Calu3 (cell line): Measurements from ENCODE around the gene FSIP1. TPM values are rescaled to one million over a fixed set of nuclear protein-coding genes. Genes with fewer than 3 reads are reported as not detected.

ENCODE experiments used
- BruUV-seq: library from RNA; stranded (reverse); fragments of 400-500 nt; replicated peaks from 2 replicates; lab custom pipeline; 2021; lab: Mats Ljungman, UMichigan
- CTCF ChIA-PET: fragments of 300-600 bp; sonication (Branson Sonifier 250); formaldehyde crosslinking; loops from one replicate; lab custom pipeline; 2022; ENCODE audit warnings: antibody characterized with exemption; lab: Charles Lee
- DNase-seq: peaks from one replicate; pipeline ENCODE4 v3.0.0; 2022
- H3K27ac Mint-ChIP-seq: one replicate; pipeline ENCODE4 v1.8.0; 2022; ENCODE audit warnings: mixed read lengths; ENCODE audit not compliant: unreplicated experiment
- H3K27me3 Mint-ChIP-seq: one replicate; pipeline ENCODE4 v1.8.0; 2022; ENCODE audit warnings: mixed read lengths; ENCODE audit not compliant: unreplicated experiment
- H3K36me3 Mint-ChIP-seq: one replicate; pipeline ENCODE4 v1.8.0; 2022; ENCODE audit warnings: mild to moderate bottlenecking, moderate library complexity, mixed read lengths; ENCODE audit not compliant: insufficient read depth, unreplicated experiment
- H3K4me1 Mint-ChIP-seq: one replicate; pipeline ENCODE4 v1.8.0; 2022; ENCODE audit warnings: mild to moderate bottlenecking, low read depth, mixed read lengths; ENCODE audit not compliant: unreplicated experiment
- H3K4me3 Mint-ChIP-seq: one replicate; pipeline ENCODE4 v1.8.0; 2022; ENCODE audit warnings: mild to moderate bottlenecking, low read depth, moderate library complexity, mixed read lengths; ENCODE audit not compliant: unreplicated experiment
- H3K9me3 Mint-ChIP-seq: one replicate; pipeline ENCODE4 v1.8.0; 2022; ENCODE audit warnings: low read depth, mixed read lengths; ENCODE audit not compliant: unreplicated experiment
- intact Hi-C: fragments of 100-400 bp; cut with micrococcal nuclease; formaldehyde crosslinking; loops from one replicate; pipeline ENCODE4 v1.10.0; 2022; ENCODE audit not compliant: unreplicated experiment
- total RNA-seq: library from RNA; stranded (reverse); gene quantifications from 2 replicates; pipeline ENCODE4 v1.2.3, GENCODE V29; 2022
- TF ChIP-seq, protein P1 (sequence below): fragments of 200-600 bp; IDR thresholded peaks from one replicate; pipeline ENCODE4 v1.8.0; 2022; ENCODE audit warnings: antibody characterized with exemption; ENCODE audit not compliant: unreplicated experiment

The FSIP1 gene
- total RNA-seq, 1 experiment from 2014 or later: 0.28 TPM

DNA sequence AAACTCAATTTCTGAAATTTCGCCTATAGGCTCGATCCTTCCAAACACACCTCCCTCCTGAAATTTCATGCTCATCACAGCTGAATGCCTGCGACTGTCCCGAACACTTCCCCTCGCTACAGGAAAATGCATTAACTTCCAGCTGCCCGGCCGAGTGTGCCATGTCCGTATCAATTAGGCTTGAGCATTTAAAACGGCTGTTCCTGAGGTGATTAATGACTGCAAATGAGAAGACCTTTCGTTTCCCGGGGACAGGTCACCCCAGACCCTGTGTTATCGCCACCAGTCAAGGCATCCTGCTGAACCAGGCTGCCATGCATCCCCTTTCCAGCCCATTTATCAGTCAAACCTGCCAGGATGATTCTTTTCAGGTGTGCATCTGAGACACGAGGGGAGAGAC is 138.5 kb downstream of the FSIP1 start:
- Mint-ChIP-seq H3K36me3 (peaks cover 6% of the 10 kb centered on the region), H3K4me3 (no peak overlapping the region), H3K4me1 (peaks cover 7% of the 10 kb centered on the region), H3K27me3 (no peaks in the 10 kb centered on the region), H3K27ac (no peak overlapping the region), H3K9me3 (no peaks in the 10 kb centered on the region)
- TF ChIP-seq, protein P1, sequence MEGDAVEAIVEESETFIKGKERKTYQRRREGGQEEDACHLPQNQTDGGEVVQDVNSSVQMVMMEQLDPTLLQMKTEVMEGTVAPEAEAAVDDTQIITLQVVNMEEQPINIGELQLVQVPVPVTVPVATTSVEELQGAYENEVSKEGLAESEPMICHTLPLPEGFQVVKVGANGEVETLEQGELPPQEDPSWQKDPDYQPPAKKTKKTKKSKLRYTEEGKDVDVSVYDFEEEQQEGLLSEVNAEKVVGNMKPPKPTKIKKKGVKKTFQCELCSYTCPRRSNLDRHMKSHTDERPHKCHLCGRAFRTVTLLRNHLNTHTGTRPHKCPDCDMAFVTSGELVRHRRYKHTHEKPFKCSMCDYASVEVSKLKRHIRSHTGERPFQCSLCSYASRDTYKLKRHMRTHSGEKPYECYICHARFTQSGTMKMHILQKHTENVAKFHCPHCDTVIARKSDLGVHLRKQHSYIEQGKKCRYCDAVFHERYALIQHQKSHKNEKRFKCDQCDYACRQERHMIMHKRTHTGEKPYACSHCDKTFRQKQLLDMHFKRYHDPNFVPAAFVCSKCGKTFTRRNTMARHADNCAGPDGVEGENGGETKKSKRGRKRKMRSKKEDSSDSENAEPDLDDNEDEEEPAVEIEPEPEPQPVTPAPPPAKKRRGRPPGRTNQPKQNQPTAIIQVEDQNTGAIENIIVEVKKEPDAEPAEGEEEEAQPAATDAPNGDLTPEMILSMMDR: no peak
- no peak for DNase-seq
- CTCF ChIA-PET: no interaction called here
- no TSS peak for BruUV-seq
- intact Hi-C loops: no loop called here

DNA sequence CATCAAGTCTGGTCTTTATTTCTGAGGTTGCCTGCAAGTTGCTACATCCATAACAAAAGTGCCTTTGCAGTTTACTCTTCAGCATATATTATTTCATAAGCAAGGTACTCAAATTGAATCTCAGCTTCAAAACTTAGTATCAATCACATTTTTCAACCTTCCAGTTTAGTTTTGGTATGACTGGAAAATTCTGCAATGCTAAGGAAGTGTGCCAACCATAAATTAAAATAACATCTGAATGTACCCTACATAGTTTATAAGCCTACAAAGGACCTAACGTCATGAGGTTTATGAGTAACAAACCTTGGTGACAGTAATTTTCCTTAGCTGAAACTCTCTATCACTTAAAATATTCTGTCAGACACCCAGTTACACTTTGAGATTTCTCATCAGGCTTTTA is 138.9 kb downstream of the FSIP1 start:
- TF ChIP-seq, protein P1: no peak

DNA sequence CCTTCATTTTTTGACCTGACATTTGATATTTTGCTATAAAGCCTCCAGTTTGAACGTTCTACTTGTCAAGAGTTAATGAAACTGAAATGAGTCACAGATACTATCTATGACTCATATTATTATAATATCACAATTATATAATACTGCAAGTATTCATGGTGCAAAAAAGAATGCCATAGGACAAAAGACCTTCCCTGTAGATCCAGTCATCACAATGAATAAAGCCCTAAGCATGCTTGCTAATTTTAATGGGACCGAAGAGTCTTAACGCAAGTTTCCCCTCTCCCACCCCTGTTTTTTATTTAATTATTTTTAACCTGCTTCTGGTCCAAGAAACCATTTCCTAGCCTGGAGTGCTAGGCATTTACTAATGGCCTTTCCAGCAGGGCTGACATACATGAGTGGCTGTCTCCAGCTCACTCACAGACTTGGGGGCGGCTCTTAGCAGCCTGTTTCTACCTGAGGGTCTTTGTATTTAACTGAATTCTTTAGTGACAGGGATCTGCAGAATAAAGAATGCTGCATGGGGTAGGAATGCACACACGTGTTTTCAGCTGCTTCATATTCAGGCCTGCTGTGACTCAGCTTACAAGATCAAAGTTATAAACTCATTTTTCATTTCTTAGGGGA is 140.5 kb downstream of the FSIP1 start:
- CTCF ChIA-PET: interaction anchor here (0.8 kb wide), 1 partner anchor 25 kb away, joined by 3 read pairs; no protein-coding TSS in a partner anchor
- BruUV-seq: no TSS peak
- intact Hi-C loops: no loop called here
- peak overlapping the region; percentile 95 for H3K27ac Mint-ChIP-seq
- peak overlapping the region; percentile 58 for H3K4me3 Mint-ChIP-seq
- H3K27me3 Mint-ChIP-seq: no peaks in the 10 kb centered on the region
- H3K4me1 Mint-ChIP-seq: peaks cover 7% of the 10 kb centered on the region
- H3K9me3 Mint-ChIP-seq: no peaks in the 10 kb centered on the region
- DNase-seq: no peak
- H3K36me3 Mint-ChIP-seq: peaks cover 6% of the 10 kb centered on the region
- TF ChIP-seq, protein P1: no peak

More for the DNA sequence above, 138.9 kb downstream of the FSIP1 start:
- CTCF ChIA-PET: no interaction called here
- Mint-ChIP-seq H3K9me3 (no peaks in the 10 kb centered on the region), H3K36me3 (peaks cover 6% of the 10 kb centered on the region), H3K4me1 (peaks cover 7% of the 10 kb centered on the region), H3K4me3 (no peak overlapping the region), H3K27me3 (no peaks in the 10 kb centered on the region), H3K27ac (no peak overlapping the region)
- no TSS peak for BruUV-seq
- DNase-seq: no peak
- intact Hi-C loops: no loop called here

DNA sequence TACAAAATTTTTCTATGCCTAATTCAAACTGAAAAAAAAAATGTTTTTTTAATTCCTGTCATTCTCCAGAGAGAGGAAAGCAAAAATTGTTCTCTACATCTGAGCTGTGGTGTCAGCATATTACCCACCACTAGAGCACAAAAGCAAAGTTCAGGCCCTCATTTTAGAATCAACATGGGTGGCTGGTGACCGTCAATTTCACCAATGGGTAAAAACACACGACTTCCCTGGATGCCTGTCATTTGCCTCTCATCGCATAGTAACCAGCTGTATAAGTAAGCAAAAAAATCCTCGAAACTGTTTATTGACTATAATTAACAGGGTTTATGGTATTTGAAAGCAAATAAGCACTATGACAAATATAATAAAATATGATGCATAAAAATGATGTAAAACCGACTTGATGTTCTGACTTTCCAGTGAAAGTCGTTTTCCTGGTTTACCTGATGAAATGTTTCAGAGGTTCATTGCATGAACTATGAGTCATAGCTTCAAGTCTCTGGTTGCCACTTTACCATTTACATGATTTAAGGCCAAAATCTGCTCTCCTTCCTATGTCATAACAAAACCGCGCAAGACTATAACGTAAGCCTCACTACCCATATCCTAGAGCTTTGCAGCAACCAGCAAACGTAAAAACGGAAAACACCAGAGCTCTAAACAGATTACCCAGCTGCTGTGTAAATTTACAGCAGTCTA is 141.3 kb downstream of the FSIP1 start:
- peak overlapping the region; percentile 95 for H3K27ac Mint-ChIP-seq
- peaks cover 6% of the 10 kb centered on the region for H3K36me3 Mint-ChIP-seq
- peak; percentile 22 for DNase-seq
- H3K27me3 Mint-ChIP-seq: no peaks in the 10 kb centered on the region
- H3K4me3 Mint-ChIP-seq: peak overlapping the region; percentile 58
- CTCF ChIA-PET: interaction anchor here (0.7 to 0.8 kb wide), 2 partner anchors 10 to 26 kb away, joined by 3 read pairs; no protein-coding TSS in a partner anchor
- intact Hi-C loops: no loop called here
- H3K4me1 Mint-ChIP-seq: peaks cover 7% of the 10 kb centered on the region
- no peaks in the 10 kb centered on the region for H3K9me3 Mint-ChIP-seq
- no TSS peak for BruUV-seq
- TF ChIP-seq, protein P1: no peak
